CD4-positive, alpha-beta memory T cell (primary cell): Measurements from ENCODE around the gene RPL34. TPM values are rescaled to one million over a fixed set of nuclear protein-coding genes. Genes with fewer than 3 reads are reported as not detected.

ENCODE experiments used
- CTCF ChIA-PET: fragments of 350-600 bp; sonication (Branson Sonifier 250); formaldehyde crosslinking; loops from one replicate; lab custom pipeline; 2021; ENCODE audit warnings: inconsistent platforms; ENCODE audit not compliant: partially characterized antibody; lab: Charles Lee
- POLR2A ChIA-PET: fragments of 350-600 bp; sonication (Branson Sonifier 250); formaldehyde crosslinking; loops from one replicate; lab custom pipeline; 2021; ENCODE audit not compliant: partially characterized antibody; lab: Charles Lee
- DNase-seq, 5 donors: peaks; one replicate each; pipeline versions ENCODE4 v3.0.0 to v3.0.0-alpha.2; 2020 to 2022; ENCODE audit warnings: mixed read lengths in 1 of 5
- H3K27ac ChIP-seq: one replicate; pipeline ENCODE4 v1.7.0; 2013; ENCODE audit warnings: low read depth, low read length
- H3K27me3 ChIP-seq: 2 replicates; pipeline ENCODE4 v1.7.0; 2013; ENCODE audit warnings: mild to moderate bottlenecking, low read length, moderate library complexity; ENCODE audit not compliant: insufficient read depth
- H3K36me3 ChIP-seq: 2 replicates; pipeline ENCODE4 v1.7.0; 2013; ENCODE audit warnings: mild to moderate bottlenecking, low read length, moderate library complexity; ENCODE audit not compliant: insufficient read depth
- H3K4me1 ChIP-seq: 2 replicates; pipeline ENCODE4 v1.7.0; 2013; ENCODE audit warnings: mild to moderate bottlenecking, low read length, moderate library complexity; ENCODE audit not compliant: insufficient read depth
- H3K4me3 ChIP-seq, 2 donors: one replicate each; pipeline ENCODE4 v1.7.0; 2013; ENCODE audit warnings: low read length in 2 of 2, mild to moderate bottlenecking in 1 of 2
- H3K9me3 ChIP-seq, 2 donors: one replicate each; pipeline ENCODE4 v1.7.0; 2013; ENCODE audit warnings: low read length in 2 of 2, control low read depth in 1 of 2; ENCODE audit not compliant: control insufficient read depth in 1 of 2
- H3K27ac Mint-ChIP-seq, 7 donors: one replicate each; pipeline ENCODE4 v1.8.0; 2020 to 2021; ENCODE audit warnings: mixed read lengths in 7 of 7, mild to moderate bottlenecking in 6 of 7, inconsistent platforms in 3 of 7, moderate library complexity in 3 of 7
- H3K27me3 Mint-ChIP-seq, 2 donors: one replicate each; pipeline ENCODE4 v1.8.0; 2020 to 2021; ENCODE audit warnings: mixed read lengths in 2 of 2
- H3K36me3 Mint-ChIP-seq, 2 donors: one replicate each; pipeline ENCODE4 v1.8.0; 2020 to 2021; ENCODE audit warnings: mixed read lengths in 2 of 2, inconsistent platforms in 1 of 2, mild to moderate bottlenecking in 1 of 2
- H3K4me1 Mint-ChIP-seq, 4 donors: one replicate each; pipeline ENCODE4 v1.8.0; 2020 to 2021; ENCODE audit warnings: mixed read lengths in 4 of 4, mild to moderate bottlenecking in 1 of 4
- H3K4me3 Mint-ChIP-seq, 8 donors: one replicate each; pipeline ENCODE4 v1.8.0; 2020 to 2021; ENCODE audit warnings: mixed read lengths in 8 of 8, mild to moderate bottlenecking in 7 of 8, moderate library complexity in 6 of 8, inconsistent platforms in 3 of 8
- H3K9me3 Mint-ChIP-seq, 8 donors: one replicate each; pipeline ENCODE4 v1.8.0; 2020 to 2021; ENCODE audit warnings: mixed read lengths in 8 of 8, mild to moderate bottlenecking in 5 of 8, inconsistent platforms in 3 of 8, moderate library complexity in 1 of 8
- intact Hi-C: fragments of 100-400 bp; cut with micrococcal nuclease; formaldehyde crosslinking; loops from one replicate; pipeline ENCODE4 v1.15.1; 2023
- polyA plus RNA-seq, 2 donors: library from polyadenylated mRNA; unstranded; fragments of 300-500 nt; fragmentation: Illumina TruSeq; gene quantifications; one replicate each; pipeline ENCODE4 v1.2.3, GENCODE V29; 2021
- total RNA-seq, 2 experiments: library from RNA; stranded (reverse); gene quantifications; one replicate each; pipeline ENCODE4 v1.2.3, GENCODE V29; 2021

The RPL34 gene
- total RNA-seq (1,000 to 10,000 TPM; 2,902 to 3,093 TPM), polyA plus RNA-seq (1,000 to 10,000 TPM; 4,705 to 4,917 TPM)

- CTCF ChIA-PET: interaction anchor here (1.3 to 2.2 kb wide), 6 partner anchors 27 to 601 kb away, joined by 3 to 13 read pairs (median 3); no protein-coding TSS in a partner anchor
- Mint-ChIP-seq H3K27me3 (no peaks in the 10 kb centered on the region), H3K36me3 (peaks cover 41 to 61% of the 10 kb centered on the region in 2 donors), H3K9me3 (peaks cover 0 to 7% (median under 1%) of the 10 kb centered on the region in 8 donors), H3K27ac (peak within 1 kb of the TSS; percentile 92 to 99 (median 98)), H3K4me3 (peak within 1 kb of the TSS; percentile 87 to 97 (median 96)), H3K4me1 (peaks cover 37 to 58% (median 47%) of the 10 kb centered on the region in 4 donors)
- Histone ChIP-seq H3K4me3 (peak within 1 kb of the TSS; percentile 66 to 91), H3K27ac (peak within 1 kb of the TSS; percentile 79), H3K36me3 (peaks cover 40% of the 10 kb centered on the region), H3K4me1 (peaks cover 49% of the 10 kb centered on the region), H3K9me3 (no peaks in the 10 kb centered on the region), H3K27me3 (no peaks in the 10 kb centered on the region)
- intact Hi-C loops: loop anchor here (1.0 kb wide), 5 partner anchors 19 to 1195 kb away; partner anchors contain the start of genes GAR1, OSTC and PAPSS1
- POLR2A ChIA-PET: interaction anchor here (0.6 to 3.7 kb wide), 23 partner anchors 9 to 1110 kb away, joined by 3 to 40 read pairs (median 4); partner anchors contain the start of genes HADH, OSTC, PAPSS1 and SEC24B
- DNase-seq: peak; percentile 95 to 99 (median 96)
Observed at GRCh38 chr4:108620101-108620932, at the start of gene RPL34. Gene RPL34, plus strand, starts transcription at chr4:108620576. Its CDS starts 1,384 bp downstream, at chr4:108621960.

- DNase-seq: no peak
- no peaks in the 10 kb centered on the region for H3K36me3 ChIP-seq
- Mint-ChIP-seq H3K4me3 (peak overlapping the region in 1 of 8 donors; percentile 4), H3K27ac (peak overlapping the region in 1 of 7 donors; percentile 27), H3K9me3 (no peaks in the 10 kb centered on the region), H3K36me3 (no peaks in the 10 kb centered on the region), H3K4me1 (peaks cover 2 to 9% (median 5%) of the 10 kb centered on the region in 4 donors), H3K27me3 (peaks cover 0 to 2% of the 10 kb centered on the region in 2 donors)
- ChIA-PET CTCF (interaction anchor here (0.8 to 8.7 kb wide), 17 partner anchors 11 to 554 kb away, joined by 3 to 229 read pairs (median 5); no protein-coding TSS in a partner anchor), POLR2A (no interaction called here)
- intact Hi-C loops: loop anchor here (5.0 kb wide), 2 partner anchors 59 to 404 kb away; partner anchors contain the start of gene LEF1
- H3K4me1 ChIP-seq: peaks cover 7% of the 10 kb centered on the region
- no peak overlapping the region for H3K27ac ChIP-seq
- no peaks in the 10 kb centered on the region for H3K9me3 ChIP-seq
- no peaks in the 10 kb centered on the region for H3K27me3 ChIP-seq
- H3K4me3 ChIP-seq: no peak overlapping the region
Observed at GRCh38 chr4:108570993-108571569, 49.3 kb upstream of the RPL34 start.

- H3K4me1 ChIP-seq: peaks cover 7% of the 10 kb centered on the region
- Mint-ChIP-seq H3K27ac (no peak overlapping the region), H3K4me3 (no peak overlapping the region), H3K27me3 (peaks cover 0 to 2% of the 10 kb centered on the region in 2 donors), H3K36me3 (no peaks in the 10 kb centered on the region), H3K9me3 (no peaks in the 10 kb centered on the region), H3K4me1 (peaks cover 2 to 9% (median 5%) of the 10 kb centered on the region in 4 donors)
- no peak overlapping the region for H3K4me3 ChIP-seq
- POLR2A ChIA-PET: interaction anchor here (1.0 kb wide), 1 partner anchor 399 kb away, joined by 3 read pairs; no protein-coding TSS in a partner anchor
- DNase-seq: no peak
- H3K27me3 ChIP-seq: no peaks in the 10 kb centered on the region
- CTCF ChIA-PET: interaction anchor here (0.8 to 8.7 kb wide), 8 partner anchors 10 to 571 kb away, joined by 3 to 229 read pairs (median 10); no protein-coding TSS in a partner anchor
- no peaks in the 10 kb centered on the region for H3K9me3 ChIP-seq
- H3K36me3 ChIP-seq: no peaks in the 10 kb centered on the region
- intact Hi-C loops: loop anchor here (5.0 kb wide), 2 partner anchors 62 to 407 kb away; partner anchors contain the start of gene LEF1
- no peak overlapping the region for H3K27ac ChIP-seq
Observed at GRCh38 chr4:108574402-108574801, 46.0 kb upstream of the RPL34 start.

- intact Hi-C loops: no loop called here
- H3K27ac ChIP-seq: no peak overlapping the region
Observed at GRCh38 chr4:108581083-108581482, 39.3 kb upstream of the RPL34 start.

GRCh38 chr4:108586778-108587177, 33.6 kb upstream of the RPL34 start:
- no peak for DNase-seq
- Mint-ChIP-seq H3K4me3 (no peak overlapping the region), H3K9me3 (peaks cover 0 to 2% (median 0%) of the 10 kb centered on the region in 8 donors), H3K4me1 (no peaks in the 10 kb centered on the region), H3K36me3 (peaks cover 0 to 11% of the 10 kb centered on the region in 2 donors), H3K27me3 (no peaks in the 10 kb centered on the region), H3K27ac (no peak overlapping the region)
- Histone ChIP-seq H3K4me1 (no peaks in the 10 kb centered on the region), H3K27me3 (no peaks in the 10 kb centered on the region), H3K4me3 (no peak overlapping the region), H3K27ac (no peak overlapping the region), H3K36me3 (no peaks in the 10 kb centered on the region), H3K9me3 (no peaks in the 10 kb centered on the region)
- POLR2A ChIA-PET: no interaction called here
- intact Hi-C loops: no loop called here
- CTCF ChIA-PET: interaction anchor here (1.4 kb wide), 1 partner anchor 556 kb away, joined by 5 read pairs; no protein-coding TSS in a partner anchor

More at GRCh38 chr4:108581083-108581482, 39.3 kb upstream of the RPL34 start:
- H3K36me3 Mint-ChIP-seq: no peaks in the 10 kb centered on the region
- no peaks in the 10 kb centered on the region for H3K27me3 Mint-ChIP-seq
- H3K4me1 ChIP-seq: no peaks in the 10 kb centered on the region
- no peak overlapping the region for H3K4me3 ChIP-seq
- no peak overlapping the region for H3K27ac Mint-ChIP-seq
- no peak overlapping the region for H3K4me3 Mint-ChIP-seq
- no peaks in the 10 kb centered on the region for H3K4me1 Mint-ChIP-seq
- H3K9me3 ChIP-seq: no peaks in the 10 kb centered on the region
- H3K9me3 Mint-ChIP-seq: peaks cover 0 to 2% (median 0%) of the 10 kb centered on the region in 8 donors
- CTCF ChIA-PET: interaction anchor here (0.7 to 2.6 kb wide), 3 partner anchors 9 to 562 kb away, joined by 3 to 12 read pairs (median 3); no protein-coding TSS in a partner anchor
- POLR2A ChIA-PET: no interaction called here
- H3K36me3 ChIP-seq: no peaks in the 10 kb centered on the region
- DNase-seq: no peak
- no peaks in the 10 kb centered on the region for H3K27me3 ChIP-seq

GRCh38 chr4:108588878-108589277, 31.5 kb upstream of the RPL34 start:
- no peak overlapping the region for H3K4me3 Mint-ChIP-seq

More at GRCh38 chr4:108588878-108589277, 31.5 kb upstream of the RPL34 start:
- intact Hi-C loops: no loop called here
- no peaks in the 10 kb centered on the region for H3K4me1 ChIP-seq
- H3K9me3 ChIP-seq: no peaks in the 10 kb centered on the region
- Mint-ChIP-seq H3K27ac (no peak overlapping the region), H3K27me3 (no peaks in the 10 kb centered on the region), H3K9me3 (peaks cover 0 to 2% (median 0%) of the 10 kb centered on the region in 8 donors), H3K4me1 (peaks cover 0 to 2% (median 0%) of the 10 kb centered on the region in 4 donors), H3K36me3 (peaks cover 3 to 20% of the 10 kb centered on the region in 2 donors)
- CTCF ChIA-PET: interaction anchor here (1.1 to 2.9 kb wide), 3 partner anchors 16 to 570 kb away, joined by 3 to 8 read pairs (median 4); no protein-coding TSS in a partner anchor
- no peak for DNase-seq
- H3K27ac ChIP-seq: no peak overlapping the region
- H3K27me3 ChIP-seq: no peaks in the 10 kb centered on the region
- H3K4me3 ChIP-seq: no peak overlapping the region
- H3K36me3 ChIP-seq: no peaks in the 10 kb centered on the region
- POLR2A ChIA-PET: no interaction called here
